Measurements from ENCODE around the gene GSE1.
A peak's percentile ranks its signal among the peaks of the same experiment; 100 is the strongest.

DNA sequence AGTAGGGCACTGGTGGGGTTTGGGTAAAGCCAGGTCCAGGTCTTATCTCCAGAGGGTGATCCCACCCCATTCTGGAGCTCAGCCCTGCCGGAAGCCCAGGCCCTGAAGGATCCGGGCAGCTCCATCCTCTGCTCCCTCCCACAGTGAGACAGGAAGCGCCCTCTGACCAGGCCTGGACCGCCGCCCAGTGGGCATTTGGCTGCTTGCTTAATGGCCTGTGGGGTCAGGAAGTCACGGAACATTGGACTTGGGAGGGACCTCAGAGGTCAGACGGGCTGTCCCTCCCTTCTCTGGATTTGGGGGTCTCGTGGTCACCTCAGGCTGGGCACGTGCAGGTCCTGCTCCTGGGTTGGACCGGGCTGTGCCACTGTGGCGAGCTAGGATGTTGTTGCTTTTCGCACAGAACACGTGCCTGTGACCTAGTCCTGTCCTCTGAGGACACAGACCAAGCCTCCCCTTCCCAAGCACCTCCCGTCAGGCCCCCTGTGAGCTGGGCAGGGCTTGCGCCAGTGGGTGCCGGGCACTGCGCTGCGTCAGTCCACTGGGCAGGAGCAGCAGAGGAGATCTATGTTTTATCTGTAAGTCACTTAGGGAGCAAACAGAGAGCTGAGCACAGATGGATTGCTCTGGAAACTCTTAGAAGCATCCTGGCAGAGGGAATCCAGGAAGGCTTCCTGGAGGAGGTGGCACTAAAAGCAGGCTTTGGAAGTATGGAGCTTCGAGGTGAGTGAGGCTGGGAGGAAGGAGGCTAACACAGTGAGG is 49.4 kb upstream of the GSE1 start:
- TF ChIP-seq ZNF572 (CRISPR knock-in tag; IDR thresholded peaks at IDR 0.05) (no peak), NR1H2 (CRISPR knock-in tag; IDR thresholded peaks at IDR 0.05; ENCODE audit: borderline replicate concordance, low read depth) (no peak; the same call in 1 of the 2 replicates), ATF7 (IDR thresholded peaks at IDR 0.05) (no peak), ATF7 (CRISPR knock-in tag; IDR thresholded peaks at IDR 0.05) (peak; percentile 63; the same call in 1 of the 2 replicates)
- TF ChIP-seq, protein P1, sequence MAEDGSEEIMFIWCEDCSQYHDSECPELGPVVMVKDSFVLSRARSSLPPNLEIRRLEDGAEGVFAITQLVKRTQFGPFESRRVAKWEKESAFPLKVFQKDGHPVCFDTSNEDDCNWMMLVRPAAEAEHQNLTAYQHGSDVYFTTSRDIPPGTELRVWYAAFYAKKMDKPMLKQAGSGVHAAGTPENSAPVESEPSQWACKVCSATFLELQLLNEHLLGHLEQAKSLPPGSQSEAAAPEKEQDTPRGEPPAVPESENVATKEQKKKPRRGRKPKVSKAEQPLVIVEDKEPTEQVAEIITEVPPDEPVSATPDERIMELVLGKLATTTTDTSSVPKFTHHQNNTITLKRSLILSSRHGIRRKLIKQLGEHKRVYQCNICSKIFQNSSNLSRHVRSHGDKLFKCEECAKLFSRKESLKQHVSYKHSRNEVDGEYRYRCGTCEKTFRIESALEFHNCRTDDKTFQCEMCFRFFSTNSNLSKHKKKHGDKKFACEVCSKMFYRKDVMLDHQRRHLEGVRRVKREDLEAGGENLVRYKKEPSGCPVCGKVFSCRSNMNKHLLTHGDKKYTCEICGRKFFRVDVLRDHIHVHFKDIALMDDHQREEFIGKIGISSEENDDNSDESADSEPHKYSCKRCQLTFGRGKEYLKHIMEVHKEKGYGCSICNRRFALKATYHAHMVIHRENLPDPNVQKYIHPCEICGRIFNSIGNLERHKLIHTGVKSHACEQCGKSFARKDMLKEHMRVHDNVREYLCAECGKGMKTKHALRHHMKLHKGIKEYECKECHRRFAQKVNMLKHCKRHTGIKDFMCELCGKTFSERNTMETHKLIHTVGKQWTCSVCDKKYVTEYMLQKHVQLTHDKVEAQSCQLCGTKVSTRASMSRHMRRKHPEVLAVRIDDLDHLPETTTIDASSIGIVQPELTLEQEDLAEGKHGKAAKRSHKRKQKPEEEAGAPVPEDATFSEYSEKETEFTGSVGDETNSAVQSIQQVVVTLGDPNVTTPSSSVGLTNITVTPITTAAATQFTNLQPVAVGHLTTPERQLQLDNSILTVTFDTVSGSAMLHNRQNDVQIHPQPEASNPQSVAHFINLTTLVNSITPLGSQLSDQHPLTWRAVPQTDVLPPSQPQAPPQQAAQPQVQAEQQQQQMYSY (CRISPR knock-in tag; IDR thresholded peaks at IDR 0.05) = no peak
- TF ChIP-seq, protein P2, sequence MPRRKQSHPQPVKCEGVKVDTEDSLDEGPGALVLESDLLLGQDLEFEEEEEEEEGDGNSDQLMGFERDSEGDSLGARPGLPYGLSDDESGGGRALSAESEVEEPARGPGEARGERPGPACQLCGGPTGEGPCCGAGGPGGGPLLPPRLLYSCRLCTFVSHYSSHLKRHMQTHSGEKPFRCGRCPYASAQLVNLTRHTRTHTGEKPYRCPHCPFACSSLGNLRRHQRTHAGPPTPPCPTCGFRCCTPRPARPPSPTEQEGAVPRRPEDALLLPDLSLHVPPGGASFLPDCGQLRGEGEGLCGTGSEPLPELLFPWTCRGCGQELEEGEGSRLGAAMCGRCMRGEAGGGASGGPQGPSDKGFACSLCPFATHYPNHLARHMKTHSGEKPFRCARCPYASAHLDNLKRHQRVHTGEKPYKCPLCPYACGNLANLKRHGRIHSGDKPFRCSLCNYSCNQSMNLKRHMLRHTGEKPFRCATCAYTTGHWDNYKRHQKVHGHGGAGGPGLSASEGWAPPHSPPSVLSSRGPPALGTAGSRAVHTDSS (CRISPR knock-in tag; conservative IDR thresholded peaks at IDR 0.05) = no peak
- TF ChIP-seq, protein P3, sequence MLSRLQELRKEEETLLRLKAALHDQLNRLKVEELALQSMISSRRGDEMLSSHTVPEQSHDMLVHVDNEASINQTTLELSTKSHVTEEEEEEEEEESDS (CRISPR knock-in tag; IDR thresholded peaks at IDR 0.05; ENCODE audit: borderline replicate concordance) = no peak
